HG03558 (cell line): Measurements from ENCODE around the gene TP53I11.

Source experiments
- ATAC-seq: cut with Tn5 transposase; IDR thresholded peaks from one replicate; pipeline ENCODE4 v1.9.1; 2021; ENCODE audit warnings: moderate number of reproducible peaks; ENCODE audit not compliant: unreplicated experiment; ENCODE audit errors: extremely low read depth

TP53I11 gene

DNA sequence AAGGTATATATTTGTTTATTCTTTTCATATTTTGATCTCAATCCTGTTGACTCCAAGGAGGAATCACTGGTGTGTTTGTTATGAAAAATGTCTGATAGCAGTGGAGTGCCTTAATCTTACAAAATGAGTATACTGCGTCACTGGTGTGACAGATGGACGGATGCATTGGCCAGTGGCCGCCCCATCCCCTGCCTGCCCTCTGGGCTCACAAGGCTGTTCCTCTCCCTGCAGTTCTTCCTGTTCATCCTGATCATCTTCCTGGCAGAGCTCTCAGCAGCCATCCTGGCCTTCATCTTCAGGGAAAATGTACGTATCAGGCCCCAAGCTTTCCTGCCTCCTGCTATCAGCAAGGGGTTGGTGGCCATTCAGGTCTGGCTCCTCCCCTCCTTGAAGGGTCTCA is 32.9 kb downstream of the TP53I11 start:
- no peak for ATAC-seq

DNA sequence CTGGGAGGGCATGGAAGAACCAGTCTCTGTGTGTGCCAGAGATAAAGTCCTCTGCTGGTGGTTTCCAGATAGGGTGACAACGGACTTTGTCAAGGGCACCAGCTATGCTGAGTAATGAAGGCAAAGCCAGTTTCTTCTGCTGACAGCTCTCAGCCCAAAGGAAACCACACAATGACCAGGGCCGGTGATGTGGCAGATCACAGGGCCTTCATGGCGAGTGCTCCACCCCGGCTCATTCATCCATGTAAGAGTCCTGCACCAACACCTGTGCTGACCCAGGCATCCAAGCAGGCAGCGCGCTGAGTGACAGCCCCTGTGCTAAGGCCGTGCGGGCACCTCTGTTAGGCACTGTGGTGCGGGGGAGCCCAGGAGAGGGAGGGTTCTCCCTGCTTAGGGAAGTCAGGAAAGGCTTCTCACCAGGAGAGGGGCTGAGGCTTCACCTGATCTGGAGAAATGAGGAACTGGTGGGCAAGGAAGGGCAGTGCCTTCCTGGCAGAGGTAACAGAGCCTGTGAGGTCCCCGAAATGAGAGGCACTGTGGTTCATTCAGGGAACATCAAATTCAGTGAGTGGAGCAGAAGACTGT is 33.8 kb downstream of the TP53I11 start:
- ATAC-seq = no peak

DNA sequence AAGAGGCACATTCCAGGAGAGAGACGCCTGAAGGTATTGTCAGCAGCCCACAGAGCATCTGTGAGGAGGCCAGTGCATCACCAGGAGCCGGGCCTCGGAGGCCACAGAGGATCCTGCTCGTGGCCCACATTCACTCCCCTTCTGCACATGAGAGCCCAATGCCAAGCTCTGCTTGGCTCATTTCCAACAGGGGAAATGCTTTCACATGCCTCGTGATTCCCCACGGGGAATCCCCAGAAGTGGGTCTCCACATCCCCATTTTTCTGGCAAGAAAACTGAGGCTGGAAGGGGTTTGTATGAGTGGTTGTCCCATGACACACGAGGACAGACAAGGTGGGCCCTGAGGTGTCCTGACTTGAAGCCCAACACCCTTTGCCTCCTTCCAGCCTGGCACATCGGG is 34.4 kb downstream of the TP53I11 start:
- ATAC-seq = no peak

DNA sequence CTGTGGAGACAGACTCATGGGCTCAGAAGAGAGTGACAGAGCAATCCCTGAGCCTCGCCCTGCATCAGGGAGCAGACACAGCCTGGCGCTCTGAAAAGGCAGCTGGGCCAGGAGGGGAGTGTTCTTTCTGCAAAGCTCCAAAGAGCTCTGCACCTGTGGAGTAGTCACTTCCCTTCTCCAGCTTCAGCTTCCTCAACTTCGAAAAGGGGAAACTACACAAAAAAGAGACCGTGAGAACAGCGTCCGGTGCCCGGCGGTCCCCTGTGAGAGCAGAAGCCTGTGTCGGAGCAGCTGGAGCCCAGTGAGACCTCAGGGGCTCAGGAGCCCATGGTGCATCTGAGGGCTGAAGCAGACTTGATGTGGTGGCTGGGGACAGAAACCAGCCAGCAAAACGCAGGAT is 35.1 kb downstream of the TP53I11 start:
- no peak for ATAC-seq

DNA sequence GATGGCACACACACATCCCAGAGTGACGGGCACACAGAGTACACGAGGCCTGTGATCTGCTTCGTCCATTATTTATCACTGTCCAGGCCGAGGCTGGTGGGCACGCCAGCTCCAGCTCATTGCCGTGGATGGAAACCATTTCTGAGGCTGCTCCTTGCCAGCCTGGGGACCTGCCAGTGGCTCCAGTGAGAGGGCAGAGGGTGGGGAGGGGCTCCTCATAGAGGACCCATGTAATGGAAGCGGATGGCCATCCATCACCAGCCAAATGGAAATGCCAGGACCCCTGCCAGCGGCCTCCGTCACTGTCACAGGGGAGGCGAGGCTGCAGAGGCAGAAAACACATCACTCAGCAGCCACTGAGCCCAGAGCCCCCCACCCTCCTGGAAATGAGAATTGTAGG is 35.7 kb downstream of the TP53I11 start:
- no peak for ATAC-seq

DNA sequence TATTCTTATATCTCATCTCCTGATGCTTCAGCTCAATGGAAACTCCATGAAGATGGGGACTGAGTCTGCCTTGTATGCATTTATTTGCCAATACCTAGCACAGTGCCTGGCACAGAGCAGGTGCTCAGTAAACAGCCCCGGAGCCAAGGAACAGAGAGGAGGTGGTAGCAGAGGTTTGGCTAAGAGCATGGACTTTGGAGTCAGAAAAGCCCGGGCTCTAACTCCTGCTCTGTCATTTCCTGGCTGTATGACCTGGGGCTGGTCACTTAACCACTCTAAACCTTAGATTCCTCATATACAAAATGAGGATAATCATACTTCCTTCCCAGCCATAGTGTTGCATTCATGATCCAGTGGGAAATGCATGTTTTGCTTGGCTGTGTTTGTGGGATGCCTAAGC is 36.6 kb downstream of the TP53I11 start:
- no peak for ATAC-seq

DNA sequence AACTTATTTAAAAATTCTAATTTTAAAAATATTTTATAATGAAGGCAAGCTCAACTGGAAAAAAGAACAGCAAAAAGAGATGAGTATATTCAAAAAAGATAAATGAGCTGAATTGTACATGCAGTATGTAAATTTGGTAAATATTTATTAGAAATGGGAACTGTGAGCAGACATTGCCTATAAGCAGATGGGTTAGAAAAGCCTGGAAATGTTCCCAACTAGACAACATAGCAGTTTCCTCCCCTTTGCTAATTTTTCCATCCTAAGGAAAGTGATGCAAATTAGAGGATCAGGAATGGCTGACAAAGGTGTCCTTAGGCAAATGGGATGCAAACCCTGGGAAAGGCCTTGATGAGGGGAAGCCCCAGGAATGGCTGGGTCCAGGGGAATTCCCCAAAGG is 37.2 kb downstream of the TP53I11 start:
- ATAC-seq = no peak

DNA sequence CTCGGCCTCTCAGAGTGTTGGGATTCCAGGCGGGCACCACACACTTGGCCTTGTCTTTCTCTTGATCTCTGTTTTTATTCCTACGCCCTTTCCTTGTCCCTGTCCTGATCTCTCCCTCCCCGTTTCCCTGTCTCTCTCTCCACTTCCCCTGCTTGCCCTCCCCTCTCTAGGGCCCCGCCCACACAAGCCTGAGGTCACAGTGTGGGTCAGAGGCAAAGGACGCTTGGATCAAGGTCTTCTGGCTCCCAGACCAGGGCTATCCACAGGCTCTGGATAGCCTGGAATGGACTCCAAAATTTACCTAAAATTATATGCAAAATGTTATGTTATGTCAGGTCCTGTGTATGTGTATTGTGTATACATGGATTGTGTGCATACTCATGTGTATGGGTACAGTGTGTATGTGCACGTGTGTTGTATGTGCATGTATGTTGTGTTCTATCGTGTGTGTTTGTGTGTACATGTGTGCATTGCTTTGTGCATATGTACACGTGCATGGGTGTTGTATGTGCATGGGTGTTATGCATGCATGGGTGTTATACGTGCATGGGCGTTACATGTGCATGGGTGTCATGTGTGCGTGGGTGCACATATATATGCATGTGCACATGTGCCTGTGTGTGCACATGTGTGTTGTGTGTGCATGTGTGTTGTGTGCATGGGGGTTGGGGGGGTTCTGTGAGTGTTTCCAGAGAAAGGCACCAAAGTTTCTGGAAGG is 38.3 kb downstream of the TP53I11 start:
- no peak for ATAC-seq

DNA sequence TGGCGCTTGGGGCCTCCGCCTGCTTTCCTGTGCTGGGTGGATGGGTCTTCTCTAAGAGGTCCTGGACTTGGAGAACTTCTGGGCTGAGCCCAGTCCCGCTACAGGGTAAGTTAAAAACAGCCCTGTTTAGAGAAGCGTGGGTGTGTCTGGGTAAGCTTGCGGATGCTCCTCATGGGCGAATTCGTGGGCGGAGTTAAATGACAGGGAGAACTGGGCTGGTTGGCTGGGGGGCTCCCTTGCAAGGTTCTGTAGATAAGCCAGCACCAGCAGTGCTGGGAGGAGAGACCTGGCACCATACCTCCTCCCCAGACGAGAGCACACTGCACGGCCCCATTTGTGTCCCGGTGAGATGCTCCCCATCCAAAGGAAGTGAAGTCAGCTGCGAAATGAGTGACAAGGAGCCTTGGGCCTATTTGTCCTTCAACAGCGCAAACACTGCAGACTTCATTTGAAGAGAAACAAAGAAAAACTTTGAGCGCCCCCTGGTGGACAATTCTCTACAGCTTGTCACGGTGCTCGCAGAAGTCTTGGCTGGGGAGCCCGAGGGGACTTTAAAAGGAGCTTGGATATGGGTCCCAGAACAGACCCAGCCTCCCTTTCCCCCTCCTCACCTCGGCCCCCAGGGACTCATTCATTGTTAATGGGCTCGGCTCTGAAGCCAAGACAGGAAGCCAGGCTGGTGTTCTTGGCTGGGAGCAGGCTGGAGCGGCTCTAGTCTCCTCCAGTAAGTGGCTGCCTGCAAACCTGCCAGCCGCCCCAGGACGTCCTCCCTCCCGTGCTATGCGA is 39.5 kb downstream of the TP53I11 start:
- ATAC-seq = no peak

DNA sequence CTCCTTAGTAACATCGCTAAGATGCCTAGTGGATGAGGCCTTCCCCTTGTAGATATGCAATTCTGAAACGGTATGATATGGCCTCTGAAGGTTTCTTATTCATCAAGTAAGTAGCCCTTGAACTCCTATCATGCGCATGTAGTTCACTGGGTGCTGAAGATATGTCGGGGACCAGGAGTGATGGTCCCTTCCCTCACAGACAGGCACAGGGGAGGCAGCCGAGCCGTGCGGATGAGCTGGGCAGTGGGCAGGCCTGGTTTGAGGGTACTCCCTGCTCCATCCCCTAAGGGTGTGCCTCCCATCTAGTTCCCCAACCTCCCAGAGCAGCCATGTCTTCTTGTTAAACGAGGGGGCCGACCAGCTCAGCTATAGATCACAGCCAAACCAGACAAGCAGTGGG is 40.1 kb downstream of the TP53I11 start:
- ATAC-seq = no peak

DNA sequence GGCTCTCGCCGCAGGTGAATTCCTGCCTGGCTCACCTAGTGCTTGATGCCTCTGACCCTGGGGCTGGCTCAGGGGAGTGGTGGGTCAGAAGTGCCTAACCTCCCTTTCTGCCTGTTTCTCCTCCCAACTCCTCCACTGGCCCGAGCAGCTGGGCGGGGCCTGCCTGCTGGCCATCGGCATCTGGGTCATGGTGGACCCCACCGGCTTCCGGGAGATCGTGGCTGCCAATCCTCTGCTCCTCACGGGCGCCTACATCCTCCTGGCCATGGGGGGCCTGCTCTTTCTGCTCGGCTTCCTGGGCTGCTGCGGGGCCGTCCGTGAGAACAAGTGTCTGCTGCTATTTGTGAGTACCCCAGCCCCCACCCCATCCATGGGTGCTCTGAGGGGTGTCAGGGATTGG is 41.1 kb downstream of the TP53I11 start:
- ATAC-seq = no peak

DNA sequence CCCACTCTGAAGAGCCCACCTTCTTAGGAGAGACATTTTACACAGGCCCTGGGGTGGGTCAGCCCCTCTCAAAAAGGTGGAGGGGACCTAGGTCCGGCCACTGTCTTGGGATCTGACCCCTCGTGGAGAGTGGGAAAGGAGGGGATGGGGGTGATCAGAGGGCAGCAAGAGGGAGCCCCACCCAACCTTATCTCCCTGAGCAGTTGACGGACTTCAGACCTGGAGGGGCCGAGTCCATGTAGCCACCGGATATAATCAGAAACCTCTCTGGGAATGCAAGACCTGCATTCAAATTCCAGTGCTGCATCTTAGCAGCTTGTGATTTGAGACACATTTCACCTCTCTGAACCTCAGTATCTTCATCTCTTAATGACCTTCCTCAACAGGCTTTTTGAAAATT is 44.0 kb downstream of the TP53I11 start:
- no peak for ATAC-seq

DNA sequence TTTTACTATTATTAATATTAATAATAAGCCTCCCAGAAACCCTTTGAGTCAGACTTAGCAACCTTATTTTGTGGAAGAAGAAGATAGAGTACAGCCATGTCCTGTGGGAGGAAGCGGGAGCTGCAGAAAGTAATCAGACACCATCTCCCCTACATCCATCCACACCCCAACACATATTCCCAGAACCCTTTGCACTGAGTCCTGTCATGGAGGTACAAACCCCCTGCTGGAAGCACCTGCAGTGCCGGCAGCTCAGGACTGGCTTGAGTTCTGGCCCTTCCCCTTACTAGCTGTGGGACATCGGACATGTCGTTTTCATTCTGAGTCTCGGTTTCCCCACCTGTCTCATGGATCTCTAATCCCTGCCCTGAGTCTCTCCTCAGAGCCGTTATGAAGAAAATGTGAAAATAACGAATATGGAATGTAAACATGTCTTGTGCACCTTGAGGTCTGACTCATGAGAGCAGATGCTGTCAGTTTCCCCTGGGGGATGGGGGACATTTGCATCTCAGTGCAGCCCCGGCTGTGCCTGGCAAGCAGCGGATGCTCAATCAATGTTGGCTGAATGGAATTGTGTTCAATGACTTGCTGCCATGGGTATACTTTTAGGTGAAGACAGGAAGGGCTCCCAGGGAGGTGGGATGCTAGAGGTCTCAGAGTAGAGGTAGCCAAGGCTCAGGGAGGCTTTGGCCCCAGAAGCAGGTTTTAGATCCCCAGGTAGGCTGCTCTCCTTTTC is 45.4 kb downstream of the TP53I11 start:
- ATAC-seq = no peak

DNA sequence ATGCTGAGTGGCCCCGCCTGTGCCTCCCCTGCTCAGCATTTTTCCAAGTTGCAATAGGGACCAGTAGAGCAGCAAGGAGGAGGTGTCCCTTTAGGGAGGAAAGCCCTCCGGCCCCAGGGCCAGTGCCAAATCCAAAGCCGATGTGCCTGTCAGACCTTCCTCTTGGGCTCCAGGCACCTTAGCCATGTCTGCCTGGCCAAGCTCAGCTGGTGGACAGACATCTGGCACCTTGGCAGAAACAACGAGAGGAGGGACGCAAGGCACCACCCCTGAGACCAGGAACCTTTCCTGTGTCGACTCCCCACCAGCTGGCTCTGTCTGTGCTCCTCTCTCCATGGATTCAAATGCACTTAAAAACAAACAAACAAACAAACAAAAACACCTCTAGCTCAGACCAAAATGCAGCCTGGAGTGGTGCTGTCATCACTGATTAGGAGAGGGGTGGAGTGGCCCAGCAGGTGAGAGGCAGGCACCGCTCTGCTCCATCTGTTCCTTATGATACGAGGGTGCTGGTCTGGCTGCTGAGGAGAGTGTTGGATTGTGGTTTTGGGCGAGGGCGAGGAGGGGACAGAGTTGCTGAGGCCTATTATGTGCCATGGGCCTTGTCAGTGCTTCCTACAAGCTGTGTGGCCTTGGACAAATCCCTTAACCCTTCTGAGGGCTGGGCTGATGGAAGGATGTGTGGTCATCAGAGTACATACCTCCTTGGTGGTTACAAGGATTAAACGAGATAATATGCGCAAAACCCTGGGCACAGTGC is 46.2 kb downstream of the TP53I11 start:
- no peak for ATAC-seq

DNA sequence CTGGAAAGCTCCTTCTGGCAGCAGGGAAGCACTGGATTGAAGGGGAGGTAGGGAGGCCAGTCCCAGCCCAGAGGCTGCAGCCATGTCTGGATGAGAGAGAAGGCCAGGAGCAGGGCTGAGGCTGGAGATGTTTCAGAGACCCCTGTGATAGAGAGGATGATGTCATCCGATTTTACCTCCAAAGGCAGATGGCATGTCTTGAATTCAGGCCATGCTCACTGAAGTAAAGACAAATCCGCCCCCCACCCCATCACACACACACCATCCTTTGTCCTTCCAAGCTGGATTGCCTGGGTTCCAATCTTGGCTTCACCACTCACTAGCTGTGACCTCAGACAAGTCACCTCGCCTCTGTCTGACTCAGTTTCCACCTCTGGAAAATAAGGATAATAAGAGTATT is 47.2 kb downstream of the TP53I11 start:
- no peak for ATAC-seq

DNA sequence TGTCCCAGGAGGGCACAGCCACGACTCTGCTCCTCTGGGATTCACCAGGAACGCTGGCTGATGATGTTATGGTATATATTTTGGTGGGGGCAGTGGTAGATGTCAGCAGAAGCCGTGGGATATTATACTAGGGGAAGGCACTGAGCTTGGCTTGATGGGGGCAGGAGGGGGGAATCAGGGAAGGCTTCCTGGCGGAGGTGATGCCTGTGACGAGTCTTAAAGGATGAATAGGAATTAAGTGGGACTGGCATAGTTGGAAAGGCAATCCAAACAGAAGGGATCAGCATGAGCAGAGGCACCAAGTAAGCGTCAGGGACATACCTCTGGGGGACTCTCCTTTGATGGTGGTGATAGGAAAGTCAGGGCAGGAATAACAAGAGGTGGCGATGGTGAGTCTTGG is 47.6 kb downstream of the TP53I11 start:
- no peak for ATAC-seq

DNA sequence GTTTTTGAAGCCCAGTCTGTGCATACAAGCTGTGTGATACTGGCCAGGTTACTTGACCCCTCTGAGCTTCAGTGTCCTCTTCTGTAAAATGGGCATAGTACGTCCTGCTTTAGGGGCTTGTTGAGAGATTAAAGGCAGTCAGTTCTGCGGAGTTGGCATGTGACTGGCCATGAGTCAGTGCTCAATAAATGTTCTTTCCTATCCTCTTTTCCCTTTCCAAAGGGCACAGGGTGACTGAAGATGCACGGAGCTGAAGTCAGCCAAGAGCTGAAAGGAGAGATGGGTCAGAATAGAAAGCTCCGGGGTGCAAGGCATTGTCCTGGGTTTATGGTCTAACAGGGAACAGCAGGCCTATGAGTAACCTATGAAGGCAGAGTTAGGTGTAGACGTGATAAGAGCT is 48.9 kb downstream of the TP53I11 start:
- ATAC-seq = no peak

DNA sequence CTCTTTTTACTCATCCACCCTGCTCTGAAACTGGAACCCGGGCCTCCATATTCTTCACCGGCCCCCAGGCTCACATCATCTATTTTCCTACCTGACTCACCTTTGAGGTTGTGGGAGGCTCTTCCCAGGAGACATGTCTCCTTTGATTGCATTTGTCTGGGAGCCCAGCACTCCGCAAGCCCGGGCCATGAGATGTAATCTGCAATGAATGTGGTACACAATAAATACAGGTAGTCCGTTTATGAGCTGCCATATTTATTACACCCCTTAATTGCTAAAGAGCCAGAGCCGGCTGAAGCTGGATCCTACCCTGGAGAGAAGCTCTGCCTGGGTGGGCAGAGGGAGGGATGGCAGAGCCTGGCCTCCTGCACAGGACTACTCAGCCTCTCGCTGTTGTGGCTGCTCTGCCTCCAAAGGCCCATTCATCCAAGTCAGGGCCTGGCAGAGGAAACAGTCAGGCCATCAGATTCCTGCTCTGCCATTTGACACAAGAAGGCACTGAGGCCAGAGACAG is 49.5 kb downstream of the TP53I11 start:
- no peak for ATAC-seq

DNA sequence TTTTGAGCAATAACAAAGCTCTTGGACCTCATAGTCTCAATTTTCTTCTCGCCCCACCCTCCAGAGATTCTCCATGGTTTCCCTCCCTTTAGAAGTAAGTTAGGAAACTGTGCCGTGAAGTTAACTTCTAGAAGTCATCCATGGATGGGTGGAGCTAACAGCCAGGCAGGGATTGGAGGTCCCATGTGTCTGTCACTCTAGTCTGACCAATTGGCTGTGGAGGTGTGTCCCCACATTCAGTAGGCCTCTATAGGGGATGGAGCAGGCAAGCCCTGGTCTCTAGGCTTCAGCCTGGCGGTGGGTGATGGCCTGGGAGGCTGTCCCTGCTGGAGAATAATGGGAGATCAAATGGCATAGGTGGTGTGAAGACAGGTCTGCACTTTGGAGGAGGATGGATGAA is 50.7 kb downstream of the TP53I11 start:
- no peak for ATAC-seq
